Fibroblast of the conjunctiva (primary cell): ENCODE measurements around the gene CDKL2.
"Not testable (repeated sequence)": the region's sequence is repeated elsewhere in the genome, so short reads cannot be mapped to it uniquely, and the experiment has no call there.

Source experiments
- DNase-seq: peaks from one replicate; pipeline ENCODE4 v3.0.0-alpha.2; 2010; ENCODE audit warnings: low read depth

The CDKL2 gene

DNA sequence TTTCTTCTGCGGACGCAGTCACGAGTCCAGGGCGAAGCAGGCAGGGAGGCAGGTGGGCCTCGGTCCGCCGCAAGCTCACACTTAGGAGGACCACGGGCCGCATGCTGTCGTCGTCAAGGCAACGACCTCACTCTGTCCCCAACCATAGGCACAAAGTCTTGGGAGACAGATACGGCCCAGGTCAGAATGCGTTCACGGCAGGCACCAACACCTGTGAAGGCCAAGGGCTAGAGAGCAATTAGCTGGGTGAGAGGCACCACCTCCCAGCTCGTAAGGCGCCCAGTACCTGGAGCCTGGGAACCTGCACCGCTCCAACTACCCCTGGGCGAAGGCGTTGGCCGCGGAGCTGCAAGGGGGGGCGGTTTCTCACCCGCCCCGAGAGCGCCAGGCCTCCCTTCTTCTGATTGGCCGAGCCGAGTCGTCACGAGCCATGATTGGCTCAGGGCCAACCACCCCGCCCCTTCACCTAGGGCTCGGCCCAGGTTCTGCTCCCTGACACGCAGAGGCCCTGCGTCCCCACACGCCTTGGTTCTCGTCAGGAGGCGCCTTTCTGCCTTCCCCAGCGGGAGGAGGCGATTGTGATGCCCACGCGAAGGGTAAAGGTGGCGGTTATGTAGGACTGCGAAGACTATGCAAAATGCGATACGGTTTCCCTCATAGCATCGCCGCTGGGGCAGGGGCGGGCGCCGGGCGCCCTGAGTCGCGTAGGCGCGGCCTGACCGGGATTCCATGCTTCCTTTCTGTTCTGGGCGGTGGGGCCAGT, at the start of gene CDKL2:
CDKL2 (minus strand) TSS at position 355 of the 763 bp plus-strand sequence. CDS start 4,540 bp downstream, outside the sequence.
- DNase-seq: peak; percentile 39

DNA sequence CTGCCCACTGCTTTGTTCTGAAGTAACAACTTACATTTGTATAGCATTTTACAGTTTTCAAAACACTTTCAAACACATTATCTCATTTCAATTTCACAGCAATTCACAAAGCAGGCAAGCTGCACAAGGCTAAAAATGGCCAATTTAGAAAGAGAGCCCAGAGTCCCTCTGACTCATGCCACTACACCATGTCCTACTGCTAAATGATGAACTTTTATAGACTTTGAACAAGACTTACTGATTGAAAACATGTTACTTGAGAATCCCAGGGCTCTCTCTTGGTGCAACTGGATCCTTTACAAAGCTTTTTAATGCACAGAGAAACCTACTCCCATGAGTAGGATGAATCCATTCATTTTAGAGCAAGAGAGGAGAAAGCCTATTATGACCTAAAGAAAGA, 48.6 kb upstream of the CDKL2 start:
- no peak for DNase-seq

DNA sequence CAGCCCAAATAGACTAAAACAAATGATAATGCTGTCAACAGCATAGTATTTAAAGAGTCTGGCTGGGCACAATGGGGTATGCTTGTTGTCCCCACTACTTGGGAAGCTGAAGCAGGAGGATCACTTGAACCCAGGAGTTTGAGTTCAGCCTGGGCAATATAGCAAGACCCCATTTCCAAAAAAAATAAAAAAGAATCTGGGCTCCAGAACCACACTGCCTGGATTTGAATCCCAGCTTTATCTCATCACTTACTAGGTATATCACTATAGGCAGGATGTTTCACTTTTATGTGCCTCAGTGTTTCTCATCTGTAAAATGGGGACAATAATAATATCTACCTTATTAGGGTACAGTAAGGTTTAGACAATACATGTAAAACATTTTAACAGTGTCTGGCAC, 48.1 kb upstream of the CDKL2 start:
- DNase-seq: no peak

DNA sequence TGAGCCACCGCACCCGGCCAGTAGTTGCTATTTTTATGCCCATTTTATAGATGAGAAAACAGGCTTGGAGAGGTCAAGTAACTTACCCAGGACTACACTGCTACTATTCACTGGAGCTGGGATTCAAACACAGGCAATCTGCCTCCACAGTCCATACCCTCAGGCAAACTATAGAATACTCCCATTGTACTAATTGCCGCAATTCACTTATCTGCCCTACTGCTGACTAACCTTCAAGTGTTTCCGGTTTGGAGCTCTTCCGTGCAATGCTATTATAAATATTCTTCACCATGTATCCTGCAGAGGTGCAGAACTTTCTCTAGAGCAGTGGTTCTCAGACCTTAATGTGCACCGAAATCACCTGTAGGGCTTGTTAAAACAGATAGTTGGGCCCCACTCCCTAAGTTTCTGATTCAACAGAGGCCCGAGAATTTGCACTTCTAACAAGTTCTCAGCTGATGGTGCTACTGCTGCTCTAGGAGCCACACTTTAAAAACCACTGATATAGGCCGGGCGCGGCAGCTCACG, 44.7 kb upstream of the CDKL2 start:
- DNase-seq: no peak

DNA sequence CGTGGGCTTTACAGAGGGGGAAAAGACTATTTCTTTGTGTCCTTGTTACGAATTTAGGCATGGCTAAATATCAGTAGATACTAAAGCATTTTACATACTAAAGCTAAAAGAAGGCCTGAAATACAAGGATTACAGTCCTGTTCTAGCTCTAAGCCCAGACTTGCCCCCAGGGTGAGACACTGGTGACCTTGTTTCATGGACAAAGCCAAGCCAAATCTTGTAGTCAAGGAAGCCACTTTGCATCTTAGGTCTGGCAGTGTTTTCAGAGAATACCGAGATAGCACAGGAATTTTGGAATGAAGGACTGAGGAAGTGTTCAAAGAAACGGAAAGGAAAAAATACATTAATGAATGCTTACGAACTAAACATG, 43.6 kb upstream of the CDKL2 start:
- DNase-seq: no peak

DNA sequence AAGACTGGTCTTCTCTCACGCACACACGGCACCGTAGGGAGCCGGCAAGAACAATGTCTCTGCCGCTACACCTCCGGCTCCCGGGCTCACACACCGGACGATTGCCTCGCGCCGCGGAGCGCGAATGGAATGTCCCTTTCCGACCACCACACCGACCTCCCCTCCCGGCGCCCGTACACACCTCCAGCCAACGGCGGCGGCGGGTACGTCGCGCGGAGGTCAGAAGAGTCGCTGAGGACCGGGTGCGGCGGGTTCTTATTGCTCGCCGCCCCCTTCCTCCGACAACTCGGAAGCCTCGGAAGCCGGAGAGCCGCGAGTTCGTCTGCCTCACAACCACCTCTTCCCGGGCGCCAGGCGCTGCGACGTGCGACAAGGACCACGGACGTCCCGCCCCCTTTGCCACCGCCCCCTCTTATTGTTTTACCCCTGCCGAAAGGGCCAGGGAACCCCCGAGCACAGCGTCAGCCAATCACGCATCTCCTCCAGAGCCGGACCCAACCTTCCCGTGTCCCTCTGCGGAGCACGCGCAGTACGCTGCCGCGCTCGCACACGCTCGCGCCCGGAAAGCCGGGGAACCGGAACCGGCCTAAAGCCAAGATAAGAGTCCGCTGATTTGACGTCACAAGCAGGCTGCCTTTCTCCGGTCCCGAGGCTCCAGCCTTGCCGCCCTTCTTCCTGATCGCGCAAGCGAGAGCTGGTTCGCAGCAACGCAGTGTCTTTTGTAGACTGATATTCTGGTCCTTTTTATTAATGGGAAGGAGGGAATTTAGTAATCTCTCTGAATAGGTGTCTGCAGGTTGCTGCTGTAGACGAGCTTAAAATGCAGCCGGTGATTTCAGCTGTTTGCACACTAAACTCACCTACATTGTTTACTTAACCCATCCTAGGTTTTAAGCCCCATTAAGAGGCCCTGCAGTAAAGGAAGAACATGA, 43.0 kb upstream of the CDKL2 start, which contains the start of gene G3BP2:
G3BP2 (minus strand) TSS at position 385 of the 932 bp plus-strand sequence. CDS start 11,386 bp downstream, outside the sequence.
- DNase-seq: peak; percentile 96

DNA sequence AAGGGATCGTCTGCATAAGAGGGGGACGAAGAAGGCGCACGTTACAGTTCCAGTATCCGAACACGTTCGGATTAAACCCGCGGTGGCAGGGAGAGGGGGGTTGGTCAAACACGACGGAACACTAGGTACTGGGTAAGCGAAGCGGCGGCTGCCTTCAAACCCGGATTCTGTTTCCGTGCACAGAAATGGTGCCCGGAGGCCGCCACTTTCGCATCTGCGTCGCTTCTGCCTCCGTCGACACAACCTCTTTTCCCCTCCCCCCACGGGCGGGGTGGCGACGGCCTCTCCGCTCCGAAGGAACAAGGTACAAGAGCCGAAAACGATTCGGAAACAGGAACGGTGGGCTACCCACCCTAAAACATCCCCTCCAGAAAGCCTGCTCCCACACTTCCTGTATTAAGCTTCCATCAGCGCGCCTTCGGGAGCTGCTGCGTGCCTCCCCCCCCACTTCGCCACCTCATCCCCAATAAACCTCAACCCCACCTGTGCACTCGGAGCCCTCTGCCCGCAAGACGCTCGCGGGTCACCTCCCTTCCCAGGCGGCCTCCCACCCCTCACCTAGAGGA, 42.2 kb upstream of the CDKL2 start:
- DNase-seq: no peak

DNA sequence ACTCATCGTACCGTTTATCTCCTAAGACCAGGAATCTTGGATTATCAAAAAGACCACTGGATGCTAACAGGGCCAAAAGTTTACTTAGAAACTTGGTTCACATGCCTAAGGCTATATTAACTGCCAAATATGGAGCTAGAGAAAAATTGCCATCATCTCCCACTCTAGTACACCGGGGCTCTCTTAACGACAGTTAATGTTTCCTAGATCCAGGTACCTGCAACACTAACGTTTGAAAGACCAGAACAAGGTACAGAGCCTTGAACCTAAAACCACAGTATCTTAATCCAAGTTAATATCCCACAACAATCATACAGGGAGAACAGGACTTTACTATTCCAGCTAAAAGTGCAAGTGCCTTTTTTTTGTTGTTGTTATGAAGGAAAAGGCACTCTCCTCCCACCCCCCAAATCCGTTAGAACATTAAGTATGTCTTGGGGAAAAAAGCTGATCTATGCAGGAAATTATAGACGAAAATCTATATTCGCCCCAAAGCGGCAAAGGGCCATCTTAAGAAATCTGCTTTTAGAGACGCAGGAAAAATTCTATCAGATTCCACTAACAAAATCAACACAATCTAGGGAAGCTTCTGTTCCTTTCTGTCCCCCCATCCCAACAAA, 41.6 kb upstream of the CDKL2 start:
- no peak for DNase-seq

DNA sequence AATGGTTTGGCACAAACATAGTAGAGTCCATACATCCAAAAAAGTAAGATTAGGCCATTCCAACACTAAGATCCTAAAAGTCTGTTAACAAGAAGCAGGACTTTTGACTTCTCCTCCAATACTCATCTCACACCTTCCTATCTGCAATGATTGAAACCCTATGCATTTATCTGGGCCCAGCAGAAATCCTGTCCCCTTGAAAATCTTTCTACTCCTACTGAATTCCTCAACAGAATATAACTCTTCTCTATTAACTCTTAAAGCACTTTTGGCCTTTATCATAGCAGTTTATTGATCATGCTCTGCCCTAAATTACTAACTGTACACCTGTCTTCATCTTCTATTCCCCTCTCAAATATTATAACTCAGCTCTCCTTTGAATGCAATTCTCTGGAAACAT, 38.3 kb upstream of the CDKL2 start:
- DNase-seq: no peak

DNA sequence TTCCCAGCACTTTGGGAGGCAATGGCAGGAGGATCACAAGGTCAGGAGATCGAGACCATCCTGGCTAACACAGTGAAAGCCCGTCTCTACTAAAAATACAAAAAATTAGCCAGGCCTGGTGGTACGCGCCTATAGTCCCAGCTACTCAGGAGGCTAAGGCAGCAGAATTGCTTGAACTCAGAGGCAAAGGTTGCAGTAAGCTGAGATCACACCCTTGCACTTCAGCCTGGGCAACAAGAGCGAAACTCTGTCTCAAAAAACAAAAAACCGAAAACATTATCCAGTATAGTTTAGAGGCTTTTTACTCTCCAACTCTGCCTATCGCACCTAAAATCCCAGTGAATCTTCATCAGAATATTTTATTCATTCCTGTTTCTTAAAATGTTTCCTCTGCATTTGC, 37.3 kb upstream of the CDKL2 start:
- not testable (repeated sequence) for DNase-seq

DNA sequence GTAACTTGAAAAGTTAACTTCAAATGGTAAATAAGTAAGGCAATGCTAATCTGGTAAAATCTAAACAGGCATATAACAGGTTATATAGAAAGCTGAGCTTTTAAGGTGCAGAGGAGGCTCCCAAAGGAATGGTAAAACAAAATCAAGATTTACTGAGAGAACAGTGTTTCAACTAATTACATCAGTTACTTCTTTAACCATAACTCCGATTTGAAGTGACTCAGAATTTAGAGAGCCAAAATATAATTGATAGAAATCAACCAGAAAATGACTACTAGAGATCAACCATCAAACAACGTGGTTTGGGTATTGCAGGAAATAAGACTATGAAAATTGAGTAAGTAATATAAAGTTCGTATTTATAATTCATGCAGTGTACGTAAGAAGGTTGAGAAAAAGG, 36.0 kb upstream of the CDKL2 start:
- DNase-seq: peak; percentile 35

DNA sequence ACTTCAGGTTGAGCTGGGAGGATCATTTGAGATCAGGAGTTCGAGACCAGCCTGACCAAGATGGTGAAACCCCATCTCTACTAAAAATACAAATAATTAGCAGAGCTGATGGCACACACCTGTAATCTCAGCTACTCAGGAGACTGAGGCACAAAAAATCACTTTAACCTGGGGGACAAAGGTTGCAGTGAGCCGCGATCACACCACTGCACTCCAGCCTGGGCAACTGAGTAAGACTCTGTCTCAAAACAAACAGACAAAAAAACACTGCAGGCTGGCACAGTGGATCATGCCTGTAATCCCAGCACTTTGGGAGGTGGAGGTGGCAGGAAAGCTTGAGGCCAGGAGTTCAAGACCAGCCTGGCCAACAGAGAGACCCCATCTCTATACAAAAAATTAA, 34.3 kb upstream of the CDKL2 start:
- DNase-seq: not testable (repeated sequence)

DNA sequence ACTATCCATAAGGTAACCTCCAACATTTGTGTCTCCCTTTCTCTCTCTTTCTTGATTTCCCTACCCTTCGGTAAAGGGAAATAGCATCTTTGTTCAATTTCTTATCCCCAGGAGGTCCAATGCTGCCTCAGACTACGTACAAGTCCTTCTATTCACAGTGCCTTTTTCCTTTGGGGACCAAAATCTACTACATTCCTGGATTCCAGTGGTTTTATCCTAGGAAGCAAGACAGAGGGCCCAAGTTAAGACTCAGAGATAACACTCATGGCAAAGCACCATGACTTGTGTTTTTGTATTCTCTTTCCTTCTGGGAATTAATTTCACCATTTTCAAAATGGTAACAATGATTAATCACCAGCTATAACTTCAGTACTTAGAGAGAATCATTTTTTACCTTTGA, 32.3 kb upstream of the CDKL2 start:
- no peak for DNase-seq

DNA sequence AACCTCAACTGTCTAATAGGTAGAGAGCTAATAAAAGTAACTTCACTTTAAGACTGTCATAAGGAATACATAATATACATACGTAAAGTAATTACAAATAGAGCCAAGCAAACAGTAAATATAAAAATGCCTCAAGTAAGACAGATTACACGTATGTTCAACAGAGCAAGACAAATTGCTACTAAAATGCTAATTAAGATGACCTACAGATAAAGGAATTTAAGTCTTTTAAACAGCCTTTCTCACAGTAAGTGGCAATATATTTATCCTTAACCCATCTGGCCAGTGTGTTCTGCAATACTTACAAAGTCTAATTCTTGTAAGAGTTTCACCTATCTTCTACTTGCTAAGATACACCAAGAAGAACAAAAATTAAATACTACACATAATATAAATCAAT, 30.2 kb upstream of the CDKL2 start:
- no peak for DNase-seq

DNA sequence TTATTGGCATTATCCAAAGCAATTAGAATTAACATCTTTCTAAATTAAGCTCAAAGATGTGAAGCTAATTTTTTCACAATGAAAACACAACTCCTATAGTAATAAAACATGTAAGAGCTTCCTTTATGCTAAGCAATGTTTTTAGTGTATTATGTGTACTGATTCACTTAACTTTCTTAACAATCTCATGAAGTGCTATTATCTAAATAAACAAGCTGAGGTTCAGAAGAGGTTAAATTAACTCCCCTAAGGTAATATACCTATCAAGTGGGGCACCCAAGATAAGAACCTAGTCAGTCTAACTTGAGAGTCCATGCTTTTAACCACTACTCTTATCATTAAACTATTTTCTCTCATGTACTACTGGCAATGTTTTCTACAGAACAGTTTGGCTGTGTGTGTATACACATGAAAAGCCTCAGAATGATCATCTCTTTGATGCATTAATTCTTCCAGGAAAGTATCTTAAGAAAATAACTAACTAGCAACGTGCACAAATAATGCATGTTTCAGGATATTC, 29.2 kb upstream of the CDKL2 start:
- no peak for DNase-seq

DNA sequence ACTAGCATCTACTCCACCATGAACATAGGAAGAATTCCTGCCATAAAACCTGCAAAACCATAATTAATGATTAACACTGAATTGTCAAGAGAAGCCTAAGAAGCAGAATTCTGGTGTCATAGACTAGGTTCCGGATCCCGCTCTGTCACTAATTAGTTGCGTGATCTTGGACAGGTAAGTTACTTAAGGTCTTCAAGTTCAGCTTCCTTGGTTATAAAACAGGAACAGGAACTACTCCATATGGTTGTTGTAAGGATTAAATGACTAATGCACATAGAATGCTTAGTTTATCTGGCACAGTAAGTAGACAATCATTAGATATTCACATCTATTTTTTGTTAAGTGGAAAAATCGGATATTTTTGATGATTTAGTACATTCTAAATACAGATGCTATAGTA, 28.5 kb upstream of the CDKL2 start:
- DNase-seq: no peak

DNA sequence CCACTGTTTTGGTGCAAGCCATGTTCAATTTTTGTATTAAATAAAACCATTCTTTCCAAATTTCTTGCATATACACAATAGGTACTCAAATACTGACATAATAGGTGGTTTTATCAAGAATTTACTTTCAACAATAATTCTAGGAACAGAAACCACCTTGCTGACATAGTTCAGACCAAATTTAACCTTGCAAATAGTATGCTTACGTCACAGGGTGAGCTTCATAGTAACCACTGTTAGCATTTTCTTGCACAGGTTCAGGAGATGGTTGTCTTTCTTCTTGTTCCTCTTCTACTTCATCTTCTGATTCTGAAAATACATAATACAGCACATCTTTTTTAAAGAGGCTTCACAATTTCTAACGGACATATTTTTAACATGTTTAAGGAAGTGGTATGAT, 25.2 kb upstream of the CDKL2 start:
- no peak for DNase-seq

DNA sequence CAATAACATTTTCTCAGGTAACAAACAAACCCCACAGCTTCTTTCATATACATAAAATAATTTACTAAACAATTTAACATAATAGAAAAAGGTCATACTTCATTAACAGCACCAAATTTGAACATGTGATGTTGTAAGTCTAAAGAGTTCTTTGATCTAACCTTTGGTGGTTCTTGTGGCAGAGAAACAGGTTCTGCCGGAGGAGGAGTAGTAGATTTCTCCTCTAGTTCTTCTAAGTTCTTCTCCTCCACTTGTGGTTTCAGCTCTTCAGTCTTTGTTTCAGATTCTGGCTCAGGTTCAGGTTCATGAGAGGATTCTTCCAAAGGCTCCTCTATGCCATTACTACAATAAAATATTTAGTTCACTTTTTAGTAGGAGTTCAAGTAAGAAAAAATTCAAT, 24.6 kb upstream of the CDKL2 start:
- no peak for DNase-seq

DNA sequence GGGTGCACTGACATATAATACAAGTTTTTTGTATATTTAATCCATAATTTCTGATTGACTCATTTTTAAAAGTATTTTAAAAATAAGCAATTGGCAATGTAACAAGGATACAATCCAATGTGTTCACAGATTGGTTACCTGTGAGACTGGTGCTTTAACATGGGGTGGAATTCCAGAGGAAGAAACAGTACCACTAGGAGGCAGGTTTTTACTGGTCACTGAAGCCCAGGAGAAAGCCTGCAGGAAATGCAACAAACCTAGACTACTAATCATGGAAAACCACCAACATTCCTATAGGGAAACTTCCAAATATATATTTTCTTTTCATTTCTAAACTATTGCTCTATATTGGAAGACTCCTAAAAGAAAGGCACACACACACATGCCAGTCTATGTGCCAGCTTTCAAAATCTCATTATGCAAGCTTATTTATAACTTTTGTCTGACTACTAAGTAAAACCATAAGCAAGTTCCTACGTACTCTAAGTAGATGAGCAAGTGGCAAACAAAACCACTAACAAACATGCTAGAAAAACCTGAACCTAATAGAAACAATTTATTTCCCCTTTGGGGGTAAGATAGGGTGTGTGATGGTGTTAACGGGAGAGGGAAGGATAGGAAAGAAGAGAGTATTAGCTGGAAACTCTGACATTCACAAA, 23.6 kb upstream of the CDKL2 start:
- no peak for DNase-seq

DNA sequence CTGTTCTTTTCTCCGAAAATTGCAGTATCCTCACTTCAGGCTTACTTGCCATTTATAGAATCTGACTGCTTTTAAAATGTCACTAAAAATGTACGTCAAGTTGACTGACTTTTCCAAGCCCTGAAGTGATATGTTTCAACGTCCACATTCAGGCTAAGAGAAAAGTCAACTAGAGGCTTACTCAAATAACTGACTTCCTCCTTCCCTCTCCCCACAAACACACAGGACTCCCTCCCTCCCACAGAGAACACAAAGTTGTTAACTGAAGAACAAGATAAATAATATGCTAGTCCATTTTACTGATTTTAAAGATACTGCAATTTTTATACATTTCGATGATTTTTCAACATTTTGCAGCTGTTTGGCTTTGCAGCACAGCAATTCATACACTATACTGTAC, 13.8 kb upstream of the CDKL2 start:
- DNase-seq: no peak

DNA sequence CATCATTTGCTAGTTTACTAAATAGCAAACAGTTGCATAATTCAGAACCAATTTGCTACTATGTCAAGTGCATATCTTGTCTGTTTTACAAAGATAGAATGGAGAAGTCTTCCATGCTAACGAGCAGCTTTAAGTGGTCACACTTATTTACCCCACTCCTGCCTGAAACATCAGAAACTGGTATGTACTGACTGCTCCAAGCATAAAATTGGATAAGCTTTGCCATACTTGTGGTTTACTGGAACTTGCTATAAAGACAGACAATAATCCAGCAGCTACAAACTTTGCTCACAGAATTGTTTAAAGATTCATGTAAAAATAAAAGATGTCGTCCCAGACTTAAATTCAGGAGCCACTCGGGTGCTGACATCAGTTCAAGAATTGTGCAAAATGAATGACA, 13.3 kb upstream of the CDKL2 start:
- no peak for DNase-seq
